GM23338 (cell line): ENCODE data around the gene OASL.

ENCODE experiments used
- CREB1 ChIP-seq: fragments of 250-450 bp; sonication (Bioruptor Pico); IDR thresholded peaks from 2 replicates; pipeline ENCODE4 v1.5.0; 2020; ENCODE audit warnings: low read depth, mild to moderate bottlenecking, moderate library complexity
- CTCF ChIP-seq, 2 experiments: fragments of 200-600 bp in 1 of 2; sonication (generic) in 1 of 2; conservative IDR thresholded peaks; 2 replicates each; pipeline versions ENCODE4 v1.5.1 to v1.6.1; 2016 to 2017; ENCODE audit warnings: antibody characterized with exemption in 2 of 2, low read depth in 2 of 2, mild to moderate bottlenecking in 2 of 2, moderate library complexity in 1 of 2
- EZH2 ChIP-seq: fragments of 200-600 bp; sonication (generic); IDR thresholded peaks from one replicate; pipeline ENCODE4 v1.8.0; 2017; ENCODE audit warnings: antibody characterized with exemption, mild to moderate bottlenecking, low read depth; ENCODE audit not compliant: unreplicated experiment

- no peak for TF ChIP-seq CTCF (conservative IDR thresholded peaks at IDR 0.05; ENCODE audit: low read depth in 2 of 2)
- no peak for TF ChIP-seq EZH2
- no peak for TF ChIP-seq CREB1 (CRISPR knock-in tag)
Measured at GRCh38 chr12:120977531-120978295, 61.3 kb downstream of the OASL start.
